SK-N-SH (cell line): ENCODE results near the gene TMEM123. TPM values are rescaled to one million over a fixed set of nuclear protein-coding genes. Genes with fewer than 3 reads are reported as not detected.

Source experiments
- CTCF ChIA-PET: fragments of 300-600, 350-600 bp; formaldehyde crosslinking; extraction: SDS; loops from one replicate; lab custom pipeline; 2021; lab: Yijun Ruan, JAX
- POLR2A ChIA-PET: fragments of 350-600 bp; sonication (Branson Sonifier 250); formaldehyde crosslinking; extraction: SDS; loops from one replicate; lab custom pipeline; 2020; ENCODE audit warnings: antibody characterized with exemption, inconsistent platforms; lab: Yijun Ruan, JAX
- DNase-seq: peaks from one replicate; pipeline ENCODE4 v3.0.0; 2012
- H2AFZ ChIP-seq: fragments of 200-600 bp; sonication (generic); 2 replicates; pipeline ENCODE4 v1.8.1; 2016; ENCODE audit warnings: antibody characterized with exemption, mild to moderate bottlenecking, low read depth
- H3F3A ChIP-seq: fragments of 200-600 bp; sonication (generic); replicated peaks from 2 replicates; pipeline ENCODE3; 2016; ENCODE audit warnings: antibody characterized with exemption, mild to moderate bottlenecking; ENCODE audit not compliant: insufficient read depth
- H3K27ac ChIP-seq, 2 experiments: fragments of 200-500 bp in 1 of 2; fragments of 200-600 bp in 1 of 2; sonication (Bioruptor generic) in 1 of 2; sonication (generic), shearing (Covaris generic) in 1 of 2; 2 replicates each; pipeline versions ENCODE4 v1.5.1 to v1.6.1; 2014 to 2016; ENCODE audit warnings: low read depth in 2 of 2, inconsistent platforms in 1 of 2, low read length in 1 of 2, mild to moderate bottlenecking in 1 of 2, mixed read lengths in 1 of 2
- H3K27me3 ChIP-seq: fragments of 200-600 bp; sonication (generic), shearing (Covaris generic); 2 replicates; pipeline ENCODE4 v1.6.1; 2016; ENCODE audit warnings: mixed run types; ENCODE audit not compliant: insufficient read depth
- H3K36me3 ChIP-seq, 2 experiments: fragments of 200-500 bp in 1 of 2; fragments of 200-600 bp in 1 of 2; sonication (Bioruptor generic) in 1 of 2; sonication (generic) in 1 of 2; replicated peaks in 1 of 2; 2 replicates each; pipeline versions ENCODE3 to v1.5.1; 2014 to 2016; ENCODE audit warnings: low read length in 1 of 2, mild to moderate bottlenecking in 1 of 2; ENCODE audit not compliant: insufficient read depth in 2 of 2, control insufficient read depth in 1 of 2
- H3K4me1 ChIP-seq, 2 experiments: fragments of 200-500 bp in 1 of 2; fragments of 200-600 bp in 1 of 2; sonication (Bioruptor generic) in 1 of 2; sonication (generic), shearing (Covaris generic) in 1 of 2; 2 replicates each; pipeline versions ENCODE4 v1.5.1 to v1.6.1; 2014 to 2016; ENCODE audit warnings: low read depth in 1 of 2, low read length in 1 of 2, mixed run types in 1 of 2; ENCODE audit not compliant: insufficient read depth in 2 of 2, control insufficient read depth in 1 of 2
- H3K4me2 ChIP-seq: fragments of 200-600 bp; sonication (generic), shearing (Covaris generic); 2 replicates; pipeline ENCODE4 v1.6.1; 2017; ENCODE audit warnings: mixed run types
- H3K4me3 ChIP-seq, 2 experiments: fragments of 200-500 bp in 1 of 2; fragments of 200-600 bp in 1 of 2; sonication (Bioruptor generic) in 1 of 2; sonication (generic), shearing (Covaris generic) in 1 of 2; 2 replicates each; pipeline versions ENCODE4 v1.5.1 to v1.8.1; 2014 to 2016; ENCODE audit warnings: low read depth in 2 of 2, inconsistent platforms in 1 of 2, low read length in 1 of 2, mild to moderate bottlenecking in 1 of 2, mixed read lengths in 1 of 2, moderate library complexity in 1 of 2
- H3K79me2 ChIP-seq: fragments of 200-600 bp; sonication (generic); 2 replicates; pipeline ENCODE4 v1.8.1; 2017; ENCODE audit warnings: mild to moderate bottlenecking; ENCODE audit not compliant: insufficient read depth
- H3K9ac ChIP-seq: fragments of 200-600 bp; sonication (generic); 2 replicates; pipeline ENCODE4 v1.6.1; 2017; ENCODE audit warnings: mixed run types
- H3K9me2 ChIP-seq: fragments of 200-600 bp; sonication (generic); 2 replicates; pipeline ENCODE4 v1.6.1; 2017; ENCODE audit warnings: mixed run types
- H3K9me3 ChIP-seq: fragments of 200-600 bp; sonication (generic); 2 replicates; pipeline ENCODE4 v1.6.1; 2017; ENCODE audit warnings: mixed run types, mild to moderate bottlenecking, moderate library complexity
- H4K20me1 ChIP-seq: fragments of 200-600 bp; sonication (generic); 2 replicates; pipeline ENCODE4 v1.6.1; 2017; ENCODE audit warnings: mild to moderate bottlenecking, mixed run types; ENCODE audit not compliant: insufficient read depth
- EP300 ChIP-seq, 2 experiments: IDR thresholded peaks; 2 replicates each; pipeline versions ENCODE4 v1.4.0 to v1.6.1; 2012; ENCODE audit warnings: borderline replicate concordance in 1 of 2, low read depth in 1 of 2, low read length in 1 of 2
- EZH2phosphoT487 ChIP-seq: fragments of 200-600 bp; sonication (generic); IDR thresholded peaks from 2 replicates; pipeline ENCODE4 v1.6.1; 2017; ENCODE audit warnings: low read depth, mixed run types, mild to moderate bottlenecking, antibody characterized with exemption, moderate library complexity, borderline replicate concordance
- FOXM1 ChIP-seq: IDR thresholded peaks from 2 replicates; pipeline ENCODE4 v1.4.0; 2012; ENCODE audit warnings: low read depth, mild to moderate bottlenecking
- GABPA ChIP-seq: IDR thresholded peaks from 2 replicates; pipeline ENCODE4 v1.4.0; 2012; ENCODE audit warnings: low read depth, mild to moderate bottlenecking
- GATA2 ChIP-seq: sonication (generic); formaldehyde crosslinking; IDR thresholded peaks from 2 replicates; pipeline ENCODE4 v1.5.0; 2020; ENCODE audit warnings: mild to moderate bottlenecking, missing genetic modification reagents
- IRF3 ChIP-seq: fragments of 150-350 bp; IDR thresholded peaks from 2 replicates; pipeline ENCODE4 v1.6.1; 2016; ENCODE audit warnings: mild to moderate bottlenecking, low read depth, low read length
- MEF2A ChIP-seq: IDR thresholded peaks from 2 replicates; pipeline ENCODE4 v1.4.0; 2012; ENCODE audit warnings: low read depth, borderline replicate concordance
- MXI1 ChIP-seq: IDR thresholded peaks from 2 replicates; pipeline ENCODE4 v1.6.1; 2012; ENCODE audit warnings: mild to moderate bottlenecking, low read depth, low read length, improper control_type of control experiment
- NFIC ChIP-seq: IDR thresholded peaks from 2 replicates; pipeline ENCODE4 v1.4.0; 2012; ENCODE audit warnings: borderline replicate concordance
- NRF1 ChIP-seq: IDR thresholded peaks from 2 replicates; pipeline ENCODE4 v1.6.1; 2012; ENCODE audit warnings: low read depth, mild to moderate bottlenecking, low read length
- PBX3 ChIP-seq: IDR thresholded peaks from 2 replicates; pipeline ENCODE4; 2012
- POLR2AphosphoS5 ChIP-seq: IDR thresholded peaks from 2 replicates; pipeline ENCODE4 v1.6.1; 2012; ENCODE audit warnings: low read depth, low read length
- RAD21 ChIP-seq: IDR thresholded peaks from 2 replicates; pipeline ENCODE4 v1.6.1; 2012; ENCODE audit warnings: mild to moderate bottlenecking, low read length
- RXRA ChIP-seq: IDR thresholded peaks from 2 replicates; pipeline ENCODE4 v1.4.0; 2012; ENCODE audit warnings: low read depth, mild to moderate bottlenecking, borderline replicate concordance
- TEAD4 ChIP-seq: IDR thresholded peaks from 2 replicates; pipeline ENCODE4 v1.4.0; 2012; ENCODE audit warnings: mild to moderate bottlenecking, borderline replicate concordance; ENCODE audit not compliant: insufficient read depth
- ZBTB33 ChIP-seq: IDR thresholded peaks from 2 replicates; pipeline ENCODE4 v1.4.0; 2012; ENCODE audit warnings: low read depth, borderline replicate concordance
- WGBS: methylation state at CpG from one replicate; pipeline ENCODE4 v1.1.6; 2017; ENCODE audit warnings: low lambda C conversion rate; 5-methylcytosine and 5-hydroxymethylcytosine counted together
- polyA plus RNA-seq, 3 experiments: library from polyadenylated mRNA; depleted of rRNA; stranded (reverse); fragments of >200 nt; gene quantifications; 2 replicates each; pipeline ENCODE4 v1.2.3, GENCODE V29; 2012
- TF ChIP-seq, protein P1 (sequence below): IDR thresholded peaks from 2 replicates; pipeline ENCODE4 v1.4.0; 2012; ENCODE audit warnings: low read depth
- TF ChIP-seq, protein P2 (sequence below): IDR thresholded peaks from 2 replicates; pipeline ENCODE4 v1.4.0; 2012; ENCODE audit warnings: low read depth, borderline replicate concordance
- TF ChIP-seq, protein P3 (sequence below): IDR thresholded peaks from 2 replicates; pipeline ENCODE4 v1.6.1; 2012; ENCODE audit warnings: mild to moderate bottlenecking, low read depth, low read length, moderate library complexity
- TF ChIP-seq, protein P4 (sequence below): fragments of 200-600 bp; sonication (generic); IDR thresholded peaks from 2 replicates; pipeline ENCODE4 v1.6.1; 2017; ENCODE audit warnings: antibody characterized with exemption, mild to moderate bottlenecking, moderate library complexity

TMEM123 gene
- polyA plus RNA-seq, 1 of the 3 experiments (the other 2 are of a cell fraction), result 86.1 TPM

GRCh38 chr11:102431404-102431803 lies 21.2 kb downstream of the TMEM123 start (continued):
- TF ChIP-seq FOXM1, result no peak
- no peak for TF ChIP-seq EP300 (IDR thresholded peaks at IDR 0.05; ENCODE audit: borderline replicate concordance in 1 of 2, low read depth in 1 of 2, low read length in 1 of 2)
- TF ChIP-seq ZBTB33, result no peak
- TF ChIP-seq GABPA, result no peak
- TF ChIP-seq MEF2A, result no peak
- no peak for TF ChIP-seq TEAD4
- no peak for TF ChIP-seq MXI1
- TF ChIP-seq NRF1, result no peak

DNA sequence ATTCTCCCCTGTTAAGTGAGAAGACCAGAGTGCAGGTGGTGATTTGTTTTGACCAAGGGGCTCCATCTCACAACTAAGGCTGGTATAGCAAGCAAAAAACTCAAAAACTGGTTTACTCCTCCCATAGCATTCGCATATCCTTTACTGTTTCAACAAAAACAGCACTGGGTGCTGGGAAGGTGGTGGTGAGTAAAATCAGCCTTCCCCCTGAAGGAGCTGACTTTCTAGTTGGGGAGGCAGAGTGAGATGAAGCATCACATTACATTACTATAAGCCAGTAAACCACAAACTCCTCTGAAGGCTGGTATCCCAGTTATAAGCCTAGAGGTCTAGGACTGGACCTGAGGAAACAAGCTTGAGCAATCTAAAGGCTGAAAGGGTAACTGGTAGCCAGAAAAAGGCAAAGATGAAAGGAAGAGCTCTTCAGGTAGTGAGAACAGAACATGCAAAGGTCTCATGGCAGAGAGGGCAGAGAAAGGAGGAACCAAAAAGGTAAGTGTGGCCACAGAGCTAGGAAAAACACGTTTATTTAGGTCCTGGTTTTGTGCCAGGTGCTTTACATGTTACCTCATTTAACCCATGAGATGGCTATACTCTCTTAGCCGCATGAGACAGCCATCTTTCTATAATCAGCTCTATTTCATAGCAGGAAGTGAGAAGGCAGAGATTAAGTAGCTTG lies 22.3 kb downstream of the TMEM123 start:
- no peaks in the 10 kb centered on the region for H3K9me2 ChIP-seq
- H3K9me3 ChIP-seq, result no peaks in the 10 kb centered on the region
- H3K79me2 ChIP-seq, result peaks cover 26% of the 10 kb centered on the region
- no peak overlapping the region for H3K4me3 ChIP-seq
- H2AFZ ChIP-seq, result no peak overlapping the region
- CTCF ChIA-PET, result no interaction called here
- no peak overlapping the region for H3K9ac ChIP-seq
- 81% methylated on average over 3 of the region's 3 CpGs for WGBS
- POLR2A ChIA-PET, result no interaction called here
- H3K27ac ChIP-seq, result no peak overlapping the region
- no peaks in the 10 kb centered on the region for H3F3A ChIP-seq
- no peaks in the 10 kb centered on the region for H4K20me1 ChIP-seq
- H3K36me3 ChIP-seq, result peaks cover 0 to 28% of the 10 kb centered on the region in 2 experiments
- DNase-seq, result no peak
- H3K27me3 ChIP-seq, result no peaks in the 10 kb centered on the region
- H3K4me2 ChIP-seq, result no peak overlapping the region
- H3K4me1 ChIP-seq, result peaks cover 0 to 6% of the 10 kb centered on the region in 2 experiments; a peak in 1 of 4 replicates
- TF ChIP-seq IRF3 (no peak), NFIC (no peak), POLR2AphosphoS5 (no peak), GATA2 (no peak), EZH2phosphoT487 (no peak), GABPA (no peak), RAD21 (no peak), RXRA (no peak), TEAD4 (no peak), NRF1 (no peak), PBX3 (no peak)
- TF ChIP-seq, protein P1, sequence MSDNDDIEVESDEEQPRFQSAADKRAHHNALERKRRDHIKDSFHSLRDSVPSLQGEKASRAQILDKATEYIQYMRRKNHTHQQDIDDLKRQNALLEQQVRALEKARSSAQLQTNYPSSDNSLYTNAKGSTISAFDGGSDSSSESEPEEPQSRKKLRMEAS, result no peak
- TF ChIP-seq, protein P2, sequence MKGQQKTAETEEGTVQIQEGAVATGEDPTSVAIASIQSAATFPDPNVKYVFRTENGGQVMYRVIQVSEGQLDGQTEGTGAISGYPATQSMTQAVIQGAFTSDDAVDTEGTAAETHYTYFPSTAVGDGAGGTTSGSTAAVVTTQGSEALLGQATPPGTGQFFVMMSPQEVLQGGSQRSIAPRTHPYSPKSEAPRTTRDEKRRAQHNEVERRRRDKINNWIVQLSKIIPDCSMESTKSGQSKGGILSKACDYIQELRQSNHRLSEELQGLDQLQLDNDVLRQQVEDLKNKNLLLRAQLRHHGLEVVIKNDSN, result no peak
- TF ChIP-seq, protein P3, sequence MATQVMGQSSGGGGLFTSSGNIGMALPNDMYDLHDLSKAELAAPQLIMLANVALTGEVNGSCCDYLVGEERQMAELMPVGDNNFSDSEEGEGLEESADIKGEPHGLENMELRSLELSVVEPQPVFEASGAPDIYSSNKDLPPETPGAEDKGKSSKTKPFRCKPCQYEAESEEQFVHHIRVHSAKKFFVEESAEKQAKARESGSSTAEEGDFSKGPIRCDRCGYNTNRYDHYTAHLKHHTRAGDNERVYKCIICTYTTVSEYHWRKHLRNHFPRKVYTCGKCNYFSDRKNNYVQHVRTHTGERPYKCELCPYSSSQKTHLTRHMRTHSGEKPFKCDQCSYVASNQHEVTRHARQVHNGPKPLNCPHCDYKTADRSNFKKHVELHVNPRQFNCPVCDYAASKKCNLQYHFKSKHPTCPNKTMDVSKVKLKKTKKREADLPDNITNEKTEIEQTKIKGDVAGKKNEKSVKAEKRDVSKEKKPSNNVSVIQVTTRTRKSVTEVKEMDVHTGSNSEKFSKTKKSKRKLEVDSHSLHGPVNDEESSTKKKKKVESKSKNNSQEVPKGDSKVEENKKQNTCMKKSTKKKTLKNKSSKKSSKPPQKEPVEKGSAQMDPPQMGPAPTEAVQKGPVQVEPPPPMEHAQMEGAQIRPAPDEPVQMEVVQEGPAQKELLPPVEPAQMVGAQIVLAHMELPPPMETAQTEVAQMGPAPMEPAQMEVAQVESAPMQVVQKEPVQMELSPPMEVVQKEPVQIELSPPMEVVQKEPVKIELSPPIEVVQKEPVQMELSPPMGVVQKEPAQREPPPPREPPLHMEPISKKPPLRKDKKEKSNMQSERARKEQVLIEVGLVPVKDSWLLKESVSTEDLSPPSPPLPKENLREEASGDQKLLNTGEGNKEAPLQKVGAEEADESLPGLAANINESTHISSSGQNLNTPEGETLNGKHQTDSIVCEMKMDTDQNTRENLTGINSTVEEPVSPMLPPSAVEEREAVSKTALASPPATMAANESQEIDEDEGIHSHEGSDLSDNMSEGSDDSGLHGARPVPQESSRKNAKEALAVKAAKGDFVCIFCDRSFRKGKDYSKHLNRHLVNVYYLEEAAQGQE, result no peak
- TF ChIP-seq, protein P4, sequence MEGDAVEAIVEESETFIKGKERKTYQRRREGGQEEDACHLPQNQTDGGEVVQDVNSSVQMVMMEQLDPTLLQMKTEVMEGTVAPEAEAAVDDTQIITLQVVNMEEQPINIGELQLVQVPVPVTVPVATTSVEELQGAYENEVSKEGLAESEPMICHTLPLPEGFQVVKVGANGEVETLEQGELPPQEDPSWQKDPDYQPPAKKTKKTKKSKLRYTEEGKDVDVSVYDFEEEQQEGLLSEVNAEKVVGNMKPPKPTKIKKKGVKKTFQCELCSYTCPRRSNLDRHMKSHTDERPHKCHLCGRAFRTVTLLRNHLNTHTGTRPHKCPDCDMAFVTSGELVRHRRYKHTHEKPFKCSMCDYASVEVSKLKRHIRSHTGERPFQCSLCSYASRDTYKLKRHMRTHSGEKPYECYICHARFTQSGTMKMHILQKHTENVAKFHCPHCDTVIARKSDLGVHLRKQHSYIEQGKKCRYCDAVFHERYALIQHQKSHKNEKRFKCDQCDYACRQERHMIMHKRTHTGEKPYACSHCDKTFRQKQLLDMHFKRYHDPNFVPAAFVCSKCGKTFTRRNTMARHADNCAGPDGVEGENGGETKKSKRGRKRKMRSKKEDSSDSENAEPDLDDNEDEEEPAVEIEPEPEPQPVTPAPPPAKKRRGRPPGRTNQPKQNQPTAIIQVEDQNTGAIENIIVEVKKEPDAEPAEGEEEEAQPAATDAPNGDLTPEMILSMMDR, result no peak
